Activated T-helper 2 cell treated with anti-CD3 and anti-CD28 coated beads, Interferon-gamma antibody, Interleukin-2, Interleukin-4, amounts not matched to agents 10 μg/mL and 5 μg/mL and 100 μg/mL, durations not matched to agents 14 hours and 24 hours and 36 hours (primary cell): ENCODE data around the gene SLC18A3. TPM values are rescaled to one million over a fixed set of nuclear protein-coding genes. Genes with fewer than 3 reads are reported as not detected.

Experiments
- DNase-seq: peaks from one replicate; pipeline ENCODE4 v3.0.0; 2021; ENCODE audit warnings: low spot score
- H3K27ac Mint-ChIP-seq: one replicate; pipeline ENCODE4 v1.8.0; 2021; ENCODE audit warnings: mixed read lengths
- H3K27me3 Mint-ChIP-seq: one replicate; pipeline ENCODE4 v1.8.0; 2021; ENCODE audit warnings: low read depth, mixed read lengths
- H3K36me3 Mint-ChIP-seq: one replicate; pipeline ENCODE4 v1.8.0; 2021; ENCODE audit warnings: low read depth, mixed read lengths
- H3K4me1 Mint-ChIP-seq: one replicate; pipeline ENCODE4 v1.8.0; 2021; ENCODE audit warnings: low read depth, mixed read lengths
- H3K4me3 Mint-ChIP-seq: one replicate; pipeline ENCODE4 v1.8.0; 2021; ENCODE audit warnings: low read depth, mild to moderate bottlenecking, moderate library complexity, mixed read lengths
- H3K9me3 Mint-ChIP-seq: one replicate; pipeline ENCODE4 v1.8.0; 2021; ENCODE audit warnings: mixed read lengths
- intact Hi-C: fragments of 100-400 bp; cut with micrococcal nuclease; formaldehyde crosslinking; loops from one replicate; pipeline ENCODE4 v1.15.1; 2023
- total RNA-seq: library from RNA; stranded (reverse); gene quantifications from 2 replicates; pipeline ENCODE4 v1.2.3, GENCODE V29; 2022

SLC18A3 gene
- total RNA-seq, 1 donor from 2014 or later = 0.32 TPM

DNA sequence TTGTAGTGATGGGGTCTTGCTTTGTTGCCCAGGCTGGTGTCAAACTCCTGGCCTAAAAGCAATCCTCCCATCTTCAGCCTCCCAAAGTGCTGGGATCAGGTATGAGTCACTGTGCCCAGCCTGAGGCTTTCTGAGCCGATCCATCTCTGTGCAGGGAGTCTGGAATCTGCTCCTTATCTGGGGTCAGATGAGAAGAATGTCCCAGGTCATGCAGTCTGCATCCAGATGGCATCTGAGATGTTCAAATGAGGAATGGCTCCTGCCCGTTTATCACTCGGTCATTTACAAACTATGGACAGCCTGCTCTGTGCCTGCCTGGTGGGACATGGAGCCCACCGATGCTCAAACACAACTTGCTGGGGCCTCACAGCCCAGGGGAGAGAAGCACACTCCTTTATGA, 11.1 kb upstream of the SLC18A3 start:
- Mint-ChIP-seq H3K4me1 (no peaks in the 10 kb centered on the region), H3K27ac (no peak overlapping the region), H3K27me3 (peaks cover 8% of the 10 kb centered on the region), H3K36me3 (no peaks in the 10 kb centered on the region), H3K9me3 (no peaks in the 10 kb centered on the region), H3K4me3 (no peak overlapping the region)
- DNase-seq = no peak
- intact Hi-C loops = no loop called here

DNA sequence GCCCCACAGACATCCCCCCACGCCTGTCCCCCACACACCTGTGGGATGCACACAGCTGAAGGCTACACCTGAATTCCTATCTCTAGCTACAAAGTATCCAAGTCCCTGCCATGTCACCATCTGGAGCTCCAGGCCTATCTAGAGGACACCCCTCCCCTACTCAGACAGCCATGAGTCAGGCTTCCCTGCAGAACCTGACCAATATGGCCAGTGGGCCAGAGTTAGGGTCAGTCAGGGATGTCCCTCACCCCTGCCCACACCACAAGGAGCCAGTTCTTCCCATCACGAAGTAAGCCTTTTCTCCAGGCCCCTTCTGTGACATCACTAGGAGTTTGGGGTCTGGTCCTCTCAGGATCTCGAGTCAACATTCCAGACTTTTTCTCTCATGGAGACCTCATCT, 10.6 kb upstream of the SLC18A3 start:
- Mint-ChIP-seq H3K27me3 (peaks cover 7% of the 10 kb centered on the region), H3K4me1 (no peaks in the 10 kb centered on the region), H3K36me3 (no peaks in the 10 kb centered on the region), H3K9me3 (no peaks in the 10 kb centered on the region), H3K4me3 (no peak overlapping the region), H3K27ac (no peak overlapping the region)
- intact Hi-C loops = no loop called here
- DNase-seq = no peak

DNA sequence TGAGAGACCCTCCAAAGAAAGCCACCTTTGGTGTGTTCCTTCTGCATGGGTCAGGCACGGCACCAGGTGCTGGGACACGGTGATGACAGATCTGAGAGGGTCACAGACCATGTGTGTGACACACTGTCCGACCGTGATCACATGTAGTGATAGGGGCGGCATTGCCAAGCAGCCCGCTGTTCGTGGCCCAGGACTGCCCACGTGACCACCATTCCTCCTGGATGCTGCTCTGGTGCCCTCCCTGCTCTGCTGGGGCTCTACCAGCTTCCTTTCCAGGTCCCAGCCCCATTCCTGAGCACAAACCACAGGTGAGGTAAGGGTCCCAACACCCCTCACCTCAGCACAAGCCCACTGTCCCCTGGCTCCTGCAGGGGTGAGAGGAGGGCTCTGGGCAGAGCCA, 10.1 kb upstream of the SLC18A3 start:
- H3K36me3 Mint-ChIP-seq = no peaks in the 10 kb centered on the region
- H3K4me1 Mint-ChIP-seq = no peaks in the 10 kb centered on the region
- no peak overlapping the region for H3K27ac Mint-ChIP-seq
- peaks cover 9% of the 10 kb centered on the region for H3K27me3 Mint-ChIP-seq
- DNase-seq = no peak
- intact Hi-C loops = no loop called here
- H3K4me3 Mint-ChIP-seq = no peak overlapping the region
- H3K9me3 Mint-ChIP-seq = no peaks in the 10 kb centered on the region

DNA sequence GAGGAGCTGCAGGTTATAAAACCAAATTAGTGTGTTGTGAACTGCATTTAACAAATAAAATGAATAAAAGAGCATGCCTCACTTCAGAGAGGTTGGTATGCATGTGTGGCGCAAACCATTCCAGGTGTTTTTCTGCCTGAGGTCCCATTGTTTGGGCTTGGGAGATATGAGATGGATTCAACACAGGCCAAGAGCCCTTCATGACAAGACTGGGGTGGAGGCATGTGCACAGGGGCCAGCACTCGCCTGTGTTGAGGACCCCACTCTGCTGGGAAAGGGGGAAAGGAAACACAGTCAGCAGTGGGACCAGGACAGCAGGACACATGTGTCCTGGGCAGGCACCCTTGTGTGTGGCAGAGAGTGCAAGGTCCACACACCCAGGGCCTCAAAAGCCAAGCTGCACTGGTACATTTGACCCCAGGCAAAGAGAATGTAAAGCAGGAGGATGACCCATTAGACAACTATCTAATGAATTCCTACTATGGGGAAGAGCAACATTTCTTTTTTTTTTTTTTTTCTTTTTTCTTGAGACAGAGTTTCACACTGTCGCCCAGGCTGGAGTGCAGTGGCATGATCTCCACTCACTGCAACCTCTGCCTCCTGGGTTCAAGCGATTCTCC, 9.2 kb upstream of the SLC18A3 start:
- no peak for DNase-seq
- Mint-ChIP-seq H3K4me1 (no peaks in the 10 kb centered on the region), H3K36me3 (no peaks in the 10 kb centered on the region), H3K4me3 (no peak overlapping the region), H3K27ac (no peak overlapping the region), H3K9me3 (no peaks in the 10 kb centered on the region), H3K27me3 (peaks cover 9% of the 10 kb centered on the region)
- intact Hi-C loops = no loop called here

DNA sequence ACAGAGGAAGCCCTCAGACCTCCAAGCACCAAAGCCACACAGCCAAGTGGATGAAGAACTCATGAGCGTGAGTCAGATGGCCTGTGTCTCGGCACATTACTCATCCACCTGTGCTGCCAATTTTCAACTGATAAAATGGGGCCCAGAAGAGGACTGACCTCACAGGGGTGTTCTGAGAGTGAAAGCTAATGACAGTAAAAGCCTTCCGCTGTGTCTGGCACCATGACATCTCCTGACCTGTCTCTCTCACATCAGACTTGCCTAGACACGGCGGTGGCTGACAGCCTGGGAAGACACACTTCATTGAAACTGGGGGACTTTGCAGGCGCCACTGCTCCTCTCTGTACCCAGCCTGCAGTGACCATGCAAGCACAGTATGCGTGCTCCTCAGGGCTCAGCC, 8.3 kb upstream of the SLC18A3 start:
- H3K4me1 Mint-ChIP-seq = no peaks in the 10 kb centered on the region
- H3K27ac Mint-ChIP-seq = no peak overlapping the region
- H3K9me3 Mint-ChIP-seq = no peaks in the 10 kb centered on the region
- intact Hi-C loops = no loop called here
- no peak overlapping the region for H3K4me3 Mint-ChIP-seq
- DNase-seq = no peak
- no peaks in the 10 kb centered on the region for H3K36me3 Mint-ChIP-seq
- peaks cover 13% of the 10 kb centered on the region for H3K27me3 Mint-ChIP-seq

DNA sequence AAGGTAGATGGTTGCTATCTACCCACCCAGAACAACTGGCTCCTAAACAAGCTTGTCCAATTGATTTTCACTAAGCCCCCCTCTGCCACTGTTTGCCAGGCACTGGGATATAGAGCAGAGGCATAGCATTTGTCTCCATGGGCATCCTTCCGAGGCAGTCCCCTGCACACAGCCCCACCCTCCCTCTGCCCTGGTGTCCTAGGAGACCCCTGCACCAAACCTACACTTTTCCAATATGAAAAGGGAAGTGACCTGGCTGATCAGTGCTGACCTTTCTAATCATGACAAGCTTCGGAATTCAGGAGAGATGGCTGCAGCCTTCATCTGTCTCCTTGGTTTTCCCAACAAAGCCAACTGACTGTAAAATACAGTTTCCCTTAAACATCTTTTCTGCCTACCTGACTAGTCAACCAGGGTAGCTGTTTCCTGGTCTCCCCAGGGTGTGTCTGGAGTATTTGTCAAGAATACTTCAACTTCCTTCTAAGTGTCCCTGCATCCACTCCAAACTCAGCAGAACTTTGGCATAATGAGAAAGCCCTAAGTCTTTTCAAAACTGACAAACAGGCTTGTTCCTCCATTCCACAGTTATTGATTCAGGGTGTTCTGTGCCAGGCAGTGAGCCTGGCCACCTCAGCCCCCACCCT, 7.6 kb upstream of the SLC18A3 start:
- H3K4me3 Mint-ChIP-seq = no peak overlapping the region
- H3K27me3 Mint-ChIP-seq = peaks cover 19% of the 10 kb centered on the region
- intact Hi-C loops = no loop called here

DNA sequence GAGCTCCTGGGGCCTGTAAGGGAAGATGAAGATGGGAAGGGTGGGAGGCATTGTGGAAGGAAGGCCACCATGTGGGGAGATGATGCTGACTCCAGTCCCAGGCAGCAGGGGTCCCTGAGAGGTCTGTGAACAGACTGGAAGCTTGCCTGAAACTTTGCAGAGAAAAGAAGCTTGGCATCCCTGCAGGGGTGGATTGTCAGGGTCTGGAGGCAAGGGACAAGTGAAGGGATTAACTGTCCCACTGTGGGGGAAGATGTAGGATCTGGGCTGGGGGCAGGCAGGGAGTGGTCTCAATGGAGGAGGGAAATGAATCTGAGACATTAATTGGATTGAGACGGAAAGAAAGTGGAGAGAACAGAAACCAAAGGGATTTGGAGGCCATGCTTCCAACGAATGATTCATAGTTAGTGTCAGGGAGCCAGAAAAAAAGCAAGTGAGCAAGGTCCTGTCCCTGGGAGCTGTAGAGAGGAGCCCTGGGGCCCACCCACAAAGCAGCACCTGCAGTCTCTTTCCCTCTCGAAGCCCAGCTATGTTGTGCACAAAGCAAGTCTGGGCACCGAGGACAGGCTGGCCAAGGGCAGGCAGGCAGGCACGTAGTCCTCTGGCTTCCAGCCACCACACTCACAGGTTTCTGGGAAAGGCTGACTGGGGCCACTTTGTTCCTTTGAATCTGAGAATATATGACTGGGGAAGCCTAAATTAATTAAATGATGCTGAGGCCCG, 4.7 kb upstream of the SLC18A3 start:
- no peak overlapping the region for H3K4me3 Mint-ChIP-seq
- no peaks in the 10 kb centered on the region for H3K36me3 Mint-ChIP-seq
- H3K9me3 Mint-ChIP-seq = no peaks in the 10 kb centered on the region
- no peak overlapping the region for H3K27ac Mint-ChIP-seq
- DNase-seq = no peak
- H3K4me1 Mint-ChIP-seq = no peaks in the 10 kb centered on the region
- intact Hi-C loops = loop anchor here (5.0 kb wide), 1 partner anchor 1387 kb away; no protein-coding TSS in a partner anchor
- peaks cover 36% of the 10 kb centered on the region for H3K27me3 Mint-ChIP-seq

More for the DNA sequence above, 7.6 kb upstream of the SLC18A3 start:
- H3K27ac Mint-ChIP-seq = no peak overlapping the region
- no peaks in the 10 kb centered on the region for H3K9me3 Mint-ChIP-seq
- no peaks in the 10 kb centered on the region for H3K4me1 Mint-ChIP-seq
- H3K36me3 Mint-ChIP-seq = no peaks in the 10 kb centered on the region
- no peak for DNase-seq

DNA sequence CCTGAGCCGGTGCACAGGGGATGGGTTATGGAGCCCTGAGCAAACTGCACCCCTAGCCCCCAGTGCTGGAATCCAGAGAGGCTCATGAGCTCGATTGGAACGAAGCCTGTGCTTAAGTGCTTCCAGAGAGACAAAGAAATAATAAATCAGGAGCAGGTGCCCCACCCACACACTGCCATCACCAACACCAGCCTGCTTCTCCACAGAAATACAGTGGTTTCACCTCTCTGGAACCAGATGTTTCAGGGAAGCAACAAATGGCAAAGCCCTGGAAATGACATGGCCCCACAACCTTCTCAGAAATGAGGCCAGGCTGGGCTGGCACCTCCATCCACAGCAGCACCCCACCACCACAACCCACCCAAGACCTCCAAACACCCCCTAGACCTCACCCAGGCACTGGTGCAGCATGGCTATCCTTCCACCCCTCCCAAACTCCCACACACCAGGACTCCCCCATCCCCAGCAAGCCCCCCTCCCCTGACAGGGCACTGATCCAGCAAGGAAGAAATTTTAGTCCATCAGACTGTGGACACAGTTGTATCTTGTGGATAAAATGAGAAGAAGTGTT, 4.1 kb upstream of the SLC18A3 start:
- intact Hi-C loops = loop anchor here (2.0 to 5.0 kb wide), 2 partner anchors 157 to 1386 kb away; partner anchors contain the start of gene OGDHL
- no peaks in the 10 kb centered on the region for H3K4me1 Mint-ChIP-seq
- no peaks in the 10 kb centered on the region for H3K9me3 Mint-ChIP-seq
- H3K27ac Mint-ChIP-seq = no peak overlapping the region
- DNase-seq = no peak
- H3K27me3 Mint-ChIP-seq = peaks cover 37% of the 10 kb centered on the region
- no peak overlapping the region for H3K4me3 Mint-ChIP-seq
- H3K36me3 Mint-ChIP-seq = no peaks in the 10 kb centered on the region

DNA sequence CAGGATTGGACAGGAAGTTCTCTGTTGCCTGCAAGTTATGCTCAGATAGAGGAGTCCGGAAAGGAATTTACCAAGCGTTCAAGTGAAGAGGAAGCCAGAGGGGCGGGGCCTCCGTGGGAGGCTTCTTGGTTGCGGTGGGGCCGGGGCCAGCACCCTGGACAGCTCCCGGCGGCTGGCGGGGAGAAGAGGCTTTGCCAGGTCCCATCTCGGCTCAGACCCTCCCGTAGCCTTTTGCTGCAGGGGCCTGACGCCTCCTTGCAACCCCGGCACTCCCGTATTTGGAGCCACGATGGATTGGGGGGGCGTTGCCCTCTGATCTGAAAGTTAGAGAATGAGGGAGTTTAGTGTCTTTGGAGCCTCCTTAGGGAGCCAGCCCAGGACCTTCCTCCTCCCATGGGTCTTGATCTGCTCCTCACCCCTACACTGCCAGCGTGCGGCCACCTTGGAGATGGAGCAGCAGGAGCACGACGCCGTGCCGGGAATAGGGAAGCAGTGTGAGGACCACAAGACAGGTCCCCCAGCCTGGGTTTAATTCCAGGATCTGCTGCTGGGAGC, 3.1 kb upstream of the SLC18A3 start:
- no peak overlapping the region for H3K4me3 Mint-ChIP-seq
- peaks cover 5% of the 10 kb centered on the region for H3K4me1 Mint-ChIP-seq
- no peaks in the 10 kb centered on the region for H3K9me3 Mint-ChIP-seq
- H3K36me3 Mint-ChIP-seq = no peaks in the 10 kb centered on the region
- intact Hi-C loops = loop anchor here (1.0 to 5.0 kb wide), 3 partner anchors 156 to 1385 kb away; partner anchors contain the start of gene OGDHL
- peak; percentile 75 for DNase-seq
- peaks cover 47% of the 10 kb centered on the region for H3K27me3 Mint-ChIP-seq
- H3K27ac Mint-ChIP-seq = no peak overlapping the region

DNA sequence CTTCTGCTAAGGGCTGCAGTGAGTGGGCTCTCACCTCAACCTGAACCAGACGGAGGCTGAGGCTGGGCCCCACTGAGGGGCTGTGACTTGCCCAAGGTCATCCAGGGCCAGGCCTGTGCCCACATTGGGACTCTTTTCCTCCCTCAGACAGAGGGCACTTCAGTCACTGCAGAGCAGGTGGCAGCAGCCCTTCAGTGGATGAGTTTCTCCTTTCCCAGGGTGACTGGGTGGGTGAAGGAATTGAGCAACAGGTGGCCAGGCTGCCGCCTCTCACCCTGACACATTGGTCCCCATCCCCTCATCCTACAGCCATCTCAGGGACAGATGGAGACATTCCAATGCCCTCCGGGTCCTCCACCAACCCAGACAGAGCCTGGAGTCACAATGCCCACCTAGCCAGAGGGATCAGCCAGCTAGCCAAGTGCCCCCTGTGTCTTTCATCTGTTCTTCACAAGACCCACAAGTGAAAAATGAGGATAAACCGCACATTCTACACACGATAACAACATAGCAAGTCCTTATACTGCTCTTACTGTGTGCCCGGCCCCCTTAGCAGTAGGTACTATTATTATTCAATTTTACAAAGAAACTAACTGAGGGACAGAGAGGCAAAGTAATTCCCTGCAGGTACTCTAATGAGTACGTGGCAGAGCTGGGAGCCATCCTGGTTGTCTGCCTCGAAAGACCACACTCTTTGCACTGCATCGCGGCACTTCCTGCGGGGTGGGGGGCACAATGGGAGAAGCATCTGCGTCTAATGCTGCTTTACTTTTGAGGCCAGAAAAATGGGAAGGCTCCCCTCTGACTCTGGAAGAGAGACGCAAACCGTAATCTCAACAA, 1.7 kb upstream of the SLC18A3 start:
- H3K9me3 Mint-ChIP-seq = no peaks in the 10 kb centered on the region
- no peak for DNase-seq
- H3K36me3 Mint-ChIP-seq = no peaks in the 10 kb centered on the region
- intact Hi-C loops = loop anchor here (5.0 kb wide), 1 partner anchor 1384 kb away; no protein-coding TSS in a partner anchor
- H3K27me3 Mint-ChIP-seq = peaks cover 58% of the 10 kb centered on the region
- H3K27ac Mint-ChIP-seq = no peak overlapping the region
- H3K4me1 Mint-ChIP-seq = peaks cover 9% of the 10 kb centered on the region
- no peak overlapping the region for H3K4me3 Mint-ChIP-seq

DNA sequence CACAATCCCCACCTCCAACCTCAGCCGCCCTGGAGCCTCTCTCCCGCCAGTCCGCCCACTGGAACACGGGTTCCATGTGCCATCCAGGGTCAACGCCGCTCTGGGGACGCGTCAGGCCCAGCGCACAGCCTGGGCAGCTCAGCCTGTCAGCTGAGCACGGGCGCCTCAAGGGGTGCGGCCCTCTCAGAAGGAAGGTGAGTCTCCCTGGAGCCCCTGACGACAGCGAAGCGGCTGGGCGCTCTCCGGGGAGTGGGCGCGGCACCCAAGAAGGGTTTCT, 1.2 kb upstream of the SLC18A3 start:
- Mint-ChIP-seq H3K4me3 (no peak overlapping the region), H3K27ac (no peak overlapping the region), H3K27me3 (peaks cover 60% of the 10 kb centered on the region), H3K36me3 (no peaks in the 10 kb centered on the region), H3K4me1 (peaks cover 9% of the 10 kb centered on the region), H3K9me3 (no peaks in the 10 kb centered on the region)
- no peak for DNase-seq
- intact Hi-C loops = loop anchor here (5.0 kb wide), 1 partner anchor 1383 kb away; no protein-coding TSS in a partner anchor
